Neural progenitor cell (in vitro differentiated cells): ENCODE results near the gene ZNF672.

Experiments
- CTCF ChIP-seq: fragments of 200-600 bp; sonication (generic); IDR thresholded peaks from 2 replicates; pipeline ENCODE4 v1.5.1; 2017; ENCODE audit warnings: antibody characterized with exemption, mild to moderate bottlenecking
- EZH2 ChIP-seq: fragments of 200-600 bp; sonication (generic); IDR thresholded peaks from 2 replicates; pipeline ENCODE4 v1.6.1; 2017; ENCODE audit warnings: antibody characterized with exemption, mild to moderate bottlenecking, moderate library complexity

GRCh38 chr1:248891758-248892157 is 53.7 kb downstream of the ZNF672 start:
- TF ChIP-seq EZH2 (no peak), CTCF (no peak)
